Pancreas (tissue), 10 donors: Measurements from ENCODE around the gene PRPSAP1. TPM values are rescaled to one million over a fixed set of nuclear protein-coding genes. Genes with fewer than 3 reads are reported as not detected.
A peak's percentile ranks its signal among the peaks of the same experiment; 100 is the strongest.

Experiments
- ATAC-seq, 4 donors: fragments of 200-7000 bp; cut with Tn5 transposase; one replicate each; pipeline versions ENCODE4 v1.8.0 to v1.9.1; 2020; ENCODE audit warnings: mild to moderate bottlenecking in 4 of 4, moderate library complexity in 4 of 4
- DNase-seq, 6 donors: peaks; one replicate each; pipeline ENCODE4 v3.0.0-alpha.2; 2020
- FAIRE-seq: peaks from 2 replicates; lab custom pipeline; 2012; peaks lifted over from hg19 to GRCh38; lab: Jason Lieb, UNC
- H3K27ac ChIP-seq, 4 donors: fragments of 200-600 bp; sonication (generic); 1 replicate in 3 of 4; 2 replicates in 1 of 4; pipeline versions ENCODE4 v1.5.0 to v1.8.0; 2020
- H3K27me3 ChIP-seq, 4 donors: fragments of 200-600 bp; one replicate each; pipeline ENCODE4 v1.8.0; 2021
- H3K36me3 ChIP-seq, 3 donors: fragments of 200-600 bp; sonication (generic) in 1 of 3; one replicate each; pipeline versions ENCODE4 v1.5.0 to v1.8.0; 2020 to 2021
- H3K4me1 ChIP-seq, 3 donors: fragments of 200-600 bp; one replicate each; pipeline ENCODE4 v1.8.0; 2021
- H3K4me3 ChIP-seq, 4 donors: fragments of 200-600 bp; sonication (generic) in 2 of 4; one replicate each; pipeline versions ENCODE4 v1.5.0 to v1.8.0; 2020 to 2021
- H3K9me3 ChIP-seq, 4 donors: fragments of 200-600 bp; one replicate each; pipeline ENCODE4 v1.8.0; 2021
- CTCF ChIP-seq, 4 donors: fragments of 200-600 bp; sonication (generic) in 3 of 4; IDR thresholded peaks; one replicate each; pipeline versions ENCODE4 v1.5.0 to v1.8.0; 2021; ENCODE audit warnings: antibody characterized with exemption in 4 of 4
- WGBS, 2 donors: extraction: QIAGEN DNeasy Blood & Tissue Kit; methylation state at CpG; one replicate each; pipeline ENCODE4 v1.1.7; 2013; 5-methylcytosine and 5-hydroxymethylcytosine counted together
- intact Hi-C, 3 donors: fragments of 100-400 bp; cut with DNase I; formaldehyde crosslinking; loops; one replicate each; pipeline versions ENCODE4 v1.11.1 to v1.14.2; 2022
- polyA plus RNA-seq, 2 donors: library from polyadenylated mRNA; stranded (reverse); fragments of 200-250 nt; gene quantifications; one replicate each; pipeline ENCODE4 v1.2.3, GENCODE V29; 2013
- total RNA-seq, 6 donors: library from RNA; stranded (reverse); fragmentation: NEBNext Ultra II Directional in 4 of 6; extraction: Animal tissue kit (Norgen Biotek cat#: 25700) in 4 of 6; gene quantifications; one replicate each; pipeline versions ENCODE4 v1.2.1 to v1.2.4, GENCODE V29; 2021 to 2023
- donor health status: healthy with polysubstance abuse.
- donor health status: DM: no; HTN: no; CAD: no; lungs with moderate emphysema.
- donor health status: DM: no; HTN: no; CAD: no.
- donor health status: control.
- donor health status: control.
- donor health status: Bipolar disorder and iron deficiency.
- donor health status: DM: yes; HTN: yes; CAD: no.
- donor health status: DM: no; HTN: no; CAD: no.
- donor health status: DM: no; HTN: no; CAD: no.
- donor health status: DM: yes; HTN: yes; CAD: no.

Gene PRPSAP1
- total RNA-seq, result 10 to 100 TPM; 18.5 to 39.7 (median 24.3) TPM
- 10 to 100 TPM; 26.2 to 43.3 TPM for polyA plus RNA-seq

GRCh38 chr17:76353599-76354316, at the start of gene PRPSAP1:
TSS of gene PRPSAP1 (minus strand) at chr17:76353916. CDS start at chr17:76353703, 213 bp downstream.
- ATAC-seq, result peak; percentile 96 to 99 (median 96)
- no peak for FAIRE-seq
- intact Hi-C loops, result no loop called here
- 1% methylated on average over 60 to 75 of the region's 75 CpGs for WGBS, 2 donors
- peak within 1 kb of the TSS; percentile 70 to 94 (median 88) for H3K27ac ChIP-seq
- peaks cover 2 to 16% (median 5%) of the 10 kb centered on the region in 3 donors for H3K4me1 ChIP-seq
- peak; percentile 89 to 95 (median 91) for DNase-seq
- no peaks in the 10 kb centered on the region for H3K9me3 ChIP-seq
- peak within 1 kb of the TSS; percentile 53 to 98 (median 80) for H3K4me3 ChIP-seq
- H3K36me3 ChIP-seq, result no peaks in the 10 kb centered on the region
- TF ChIP-seq CTCF (IDR thresholded peaks at IDR 0.05), result peak in 1 of 4 donors; percentile 34
- H3K27me3 ChIP-seq, result no peaks in the 10 kb centered on the region

- Histone ChIP-seq H3K27ac (no peak overlapping the region), H3K4me1 (no peaks in the 10 kb centered on the region), H3K27me3 (no peaks in the 10 kb centered on the region), H3K36me3 (peaks cover 0 to 48% (median 21%) of the 10 kb centered on the region in 3 donors), H3K9me3 (no peaks in the 10 kb centered on the region), H3K4me3 (no peak overlapping the region)
- intact Hi-C loops, result loop anchor here in 1 of 3 donors (5.0 to 10.0 kb wide), 2 partner anchors 55 to 102 kb away; partner anchors contain the start of gene RHBDF2
- DNase-seq (peak in 1 of 6 donors; percentile 24), ATAC-seq (no peak), FAIRE-seq (no peak)
- TF ChIP-seq CTCF (IDR thresholded peaks at IDR 0.05), result no peak
- 83 to 89% methylated on average over 5 of the region's 5 CpGs for WGBS, 2 donors
Measured at GRCh38 chr17:76402711-76403110, 49.0 kb upstream of the PRPSAP1 start.

- no peak overlapping the region for H3K4me3 ChIP-seq
- no peaks in the 10 kb centered on the region for H3K27me3 ChIP-seq
- intact Hi-C loops, result loop anchor here (5.0 to 10.0 kb wide), 5 partner anchors 58 to 105 kb away; partner anchors contain the start of genes QRICH2 (in 2 of the 3) and RHBDF2 (in 1 of the 3)
- H3K27ac ChIP-seq, result no peak overlapping the region
- H3K9me3 ChIP-seq, result no peaks in the 10 kb centered on the region
- WGBS, 2 donors, result 90% methylated on average over 33 of the region's 33 CpGs
- no peak for TF ChIP-seq CTCF (IDR thresholded peaks at IDR 0.05)
- H3K4me1 ChIP-seq, result no peaks in the 10 kb centered on the region
- ATAC-seq (no peak), FAIRE-seq (no peak), DNase-seq (no peak)
- peaks cover 0 to 69% (median 35%) of the 10 kb centered on the region in 3 donors for H3K36me3 ChIP-seq
Measured at GRCh38 chr17:76399175-76400172, 45.8 kb upstream of the PRPSAP1 start.

GRCh38 chr17:76398523-76399174, 44.9 kb upstream of the PRPSAP1 start:
- FAIRE-seq (no peak), DNase-seq (peak in 1 of 6 donors; percentile 71), ATAC-seq (peak; percentile 3 to 27 (median 17))
- intact Hi-C loops, result loop anchor here (5.0 to 10.0 kb wide), 3 partner anchors 91 to 96 kb away; partner anchors contain the start of gene QRICH2 (in 2 of the 3)
- 77% methylated on average over 20 of the region's 20 CpGs for WGBS, 2 donors
- H3K4me1 ChIP-seq, result no peaks in the 10 kb centered on the region
- H3K27me3 ChIP-seq, result no peaks in the 10 kb centered on the region
- TF ChIP-seq CTCF (IDR thresholded peaks at IDR 0.05), result no peak
- peaks cover 0 to 69% (median 41%) of the 10 kb centered on the region in 3 donors for H3K36me3 ChIP-seq
- H3K4me3 ChIP-seq, result no peak overlapping the region
- no peak overlapping the region for H3K27ac ChIP-seq
- H3K9me3 ChIP-seq, result no peaks in the 10 kb centered on the region
